H1 (cell line): ENCODE data around the gene GPR35. TPM values are rescaled to one million over a fixed set of nuclear protein-coding genes. Genes with fewer than 3 reads are reported as not detected.

Experiments used
- CTCF ChIA-PET: fragments of 300-600 bp; sonication (Branson Sonifier 250); formaldehyde crosslinking; loops from one replicate; lab custom pipeline; 2021; ENCODE audit not compliant: partially characterized antibody; lab: Charles Lee
- POLR2A ChIA-PET: fragments of 300-600 bp; sonication (Branson Sonifier 250); formaldehyde crosslinking; loops from one replicate; lab custom pipeline; 2021; ENCODE audit warnings: inconsistent platforms; ENCODE audit not compliant: partially characterized antibody; lab: Charles Lee
- DNase-seq, 2 experiments: peaks; one replicate each; pipeline versions ENCODE4 v3.0.0 to v3.0.0-alpha.2; 2010 to 2022; ENCODE audit warnings: low spot score in 2 of 2, low read depth in 1 of 2, mixed read lengths in 1 of 2
- FAIRE-seq: peaks from 2 replicates; lab custom pipeline; 2011; peaks lifted over from hg19 to GRCh38; lab: Jason Lieb, UNC
- H2AFZ ChIP-seq: 2 replicates; pipeline ENCODE4 v1.8.1; 2012; ENCODE audit warnings: low read length, inconsistent platforms
- H2AK5ac ChIP-seq: 2 replicates; pipeline ENCODE4 v1.6.1; 2013; ENCODE audit warnings: low read depth, low read length
- H2BK120ac ChIP-seq: replicated peaks from 2 replicates; pipeline ENCODE3; 2013; ENCODE audit warnings: low read depth, low read length, inconsistent platforms
- H2BK12ac ChIP-seq: 2 replicates; pipeline ENCODE4 v1.6.1; 2013; ENCODE audit warnings: low read depth, low read length
- H2BK15ac ChIP-seq: 2 replicates; pipeline ENCODE4 v1.6.1; 2013; ENCODE audit warnings: low read length
- H2BK20ac ChIP-seq: 2 replicates; pipeline ENCODE4 v1.6.1; 2013; ENCODE audit warnings: low read length
- H2BK5ac ChIP-seq: 2 replicates; pipeline ENCODE4 v1.6.1; 2013; ENCODE audit warnings: low read depth, low read length
- H3K14ac ChIP-seq: 2 replicates; pipeline ENCODE4 v1.6.1; 2013; ENCODE audit warnings: inconsistent platforms; ENCODE audit not compliant: insufficient read length
- H3K18ac ChIP-seq: 2 replicates; pipeline ENCODE4 v1.6.1; 2013; ENCODE audit warnings: low read length; ENCODE audit errors: extremely low read depth
- H3K23ac ChIP-seq: 2 replicates; pipeline ENCODE4 v1.6.1; 2013; ENCODE audit warnings: inconsistent platforms; ENCODE audit not compliant: insufficient read length
- H3K23me2 ChIP-seq: 2 replicates; pipeline ENCODE4 v1.6.1; 2013; ENCODE audit warnings: low read depth, low read length
- H3K27ac ChIP-seq: 2 replicates; pipeline ENCODE4 v1.6.1; 2011; ENCODE audit warnings: low read depth, low read length, inconsistent platforms
- H3K27me3 ChIP-seq, 4 experiments: replicated peaks in 1 of 4; 1 replicate in 1 of 4; 2 replicates in 3 of 4; pipeline versions ENCODE4 v1.6.1 to v1.8.1; 2011 to 2013; ENCODE audit warnings: low read length in 3 of 4, mild to moderate bottlenecking in 3 of 4, inconsistent platforms in 2 of 4, mixed read lengths in 2 of 4, moderate library complexity in 1 of 4; ENCODE audit not compliant: control insufficient read depth in 3 of 4, insufficient read depth in 3 of 4; ENCODE audit errors: extremely low read depth in 1 of 4
- H3K36me3 ChIP-seq, 4 experiments: 2 replicates each; pipeline versions ENCODE4 v1.6.1 to v1.8.1; 2011 to 2013; ENCODE audit warnings: mild to moderate bottlenecking in 4 of 4, low read length in 3 of 4, moderate library complexity in 2 of 4, control low read depth in 1 of 4, inconsistent platforms in 1 of 4; ENCODE audit not compliant: insufficient read depth in 4 of 4, control insufficient read depth in 2 of 4
- H3K4ac ChIP-seq: replicated peaks from 2 replicates; pipeline ENCODE3; 2013; ENCODE audit warnings: low read length, low read depth, mixed read lengths, inconsistent platforms; ENCODE audit not compliant: insufficient read length
- H3K4me1 ChIP-seq, 4 experiments: replicated peaks in 1 of 4; 1 replicate in 1 of 4; 2 replicates in 3 of 4; pipeline versions ENCODE4 v1.6.1 to v1.8.1; 2011 to 2013; ENCODE audit warnings: low read length in 3 of 4, inconsistent platforms in 2 of 4, mixed read lengths in 1 of 4; ENCODE audit not compliant: insufficient read depth in 4 of 4, control insufficient read depth in 3 of 4
- H3K4me2 ChIP-seq, 2 experiments: 2 replicates each; pipeline versions ENCODE4 v1.6.1 to v1.8.1; 2011 to 2013; ENCODE audit warnings: low read depth in 2 of 2, low read length in 2 of 2, control low read depth in 1 of 2, inconsistent platforms in 1 of 2, mild to moderate bottlenecking in 1 of 2; ENCODE audit not compliant: insufficient read depth in 1 of 2
- H3K4me3 ChIP-seq, 4 experiments: fragments of 200-600, 300-600 bp in 1 of 4; sonication (generic), shearing (Covaris generic), sonication (Bioruptor Twin) in 1 of 4; 2 replicates each; pipeline versions ENCODE4 v1.5.1 to v1.8.1; 2011 to 2016; ENCODE audit warnings: low read length in 4 of 4, low read depth in 3 of 4, control low read depth in 2 of 4, inconsistent platforms in 2 of 4, mild to moderate bottlenecking in 2 of 4, mixed read lengths in 1 of 4, moderate library complexity in 1 of 4; ENCODE audit not compliant: insufficient read depth in 2 of 4; ENCODE audit errors: extremely low read depth in 1 of 4
- H3K56ac ChIP-seq: replicated peaks from 2 replicates; pipeline ENCODE3; 2013; ENCODE audit warnings: low read depth, mild to moderate bottlenecking, mixed read lengths, low read length, inconsistent platforms; ENCODE audit not compliant: insufficient read length
- H3K79me1 ChIP-seq: 2 replicates; pipeline ENCODE4 v1.6.1; 2013; ENCODE audit warnings: low read depth, low read length, control low read depth
- H3K79me2 ChIP-seq, 2 experiments: 2 replicates each; pipeline versions ENCODE4 v1.6.1 to v1.8.1; 2012 to 2013; ENCODE audit warnings: low read length in 2 of 2, mild to moderate bottlenecking in 2 of 2, inconsistent platforms in 1 of 2; ENCODE audit not compliant: insufficient read depth in 2 of 2, control insufficient read depth in 1 of 2
- H3K9ac ChIP-seq, 4 experiments: replicated peaks in 1 of 4; 1 replicate in 1 of 4; 2 replicates in 3 of 4; pipeline versions ENCODE4 v1.6.1 to v1.8.1; 2011 to 2013; ENCODE audit warnings: low read depth in 3 of 4, low read length in 3 of 4, control low read depth in 2 of 4, mild to moderate bottlenecking in 2 of 4, moderate library complexity in 2 of 4, inconsistent platforms in 1 of 4; ENCODE audit errors: extremely low read depth in 1 of 4
- H3K9me3 ChIP-seq, 2 experiments: 2 replicates each; pipeline versions ENCODE4 v1.6.1 to v1.8.1; 2012 to 2013; ENCODE audit warnings: mild to moderate bottlenecking in 2 of 2, moderate library complexity in 2 of 2, control low read depth in 1 of 2, inconsistent platforms in 1 of 2, low read depth in 1 of 2, low read length in 1 of 2, mixed read lengths in 1 of 2; ENCODE audit not compliant: insufficient read depth in 2 of 2
- H4K20me1 ChIP-seq, 2 experiments: replicated peaks in 1 of 2; 2 replicates each; pipeline versions ENCODE3 to v1.8.1; 2011 to 2013; ENCODE audit warnings: inconsistent platforms in 2 of 2, low read length in 2 of 2, mild to moderate bottlenecking in 1 of 2; ENCODE audit not compliant: insufficient read depth in 2 of 2, control insufficient read depth in 1 of 2
- H4K5ac ChIP-seq: 2 replicates; pipeline ENCODE4 v1.6.1; 2013; ENCODE audit warnings: low read length, low read depth, mixed read lengths, inconsistent platforms; ENCODE audit not compliant: insufficient read length
- H4K8ac ChIP-seq: 2 replicates; pipeline ENCODE4 v1.8.0; 2013; ENCODE audit warnings: mild to moderate bottlenecking, moderate library complexity, low read length, inconsistent platforms; ENCODE audit not compliant: insufficient read depth; ENCODE audit errors: extremely low read depth
- H4K91ac ChIP-seq: replicated peaks from 2 replicates; pipeline ENCODE3; 2013; ENCODE audit warnings: low read length, mixed read lengths, inconsistent platforms; ENCODE audit not compliant: insufficient read length
- EP300 ChIP-seq, 2 experiments: IDR thresholded peaks; 1 replicate in 1 of 2; 2 replicates in 1 of 2; pipeline ENCODE4 v1.6.1; 2011 to 2012; ENCODE audit warnings: low read depth in 2 of 2, low read length in 2 of 2, mild to moderate bottlenecking in 2 of 2, borderline replicate concordance in 1 of 2, inconsistent platforms in 1 of 2, moderate library complexity in 1 of 2
- SUZ12 ChIP-seq: fragments of 200-600 bp; sonication (generic); IDR thresholded peaks from 2 replicates; pipeline ENCODE4 v1.6.1; 2012; ENCODE audit warnings: mild to moderate bottlenecking, inconsistent platforms, low read length, moderate library complexity, mixed read lengths
- WGBS, 2 experiments: shearing (Covaris generic) in 1 of 2; methylation state at CpG; one replicate each; pipeline versions ENCODE4 v1.1.6 to v1.1.7; 2013 to 2015; ENCODE audit warnings: low lambda C conversion rate in 2 of 2, mixed read lengths in 2 of 2, inconsistent platforms in 1 of 2, low coverage in 1 of 2, missing lambda C conversion rate in 1 of 2; ENCODE audit not compliant: insufficient replicate concordance in 2 of 2, insufficient coverage in 1 of 2, insufficient read length in 1 of 2; ENCODE audit errors: extremely low coverage in 1 of 2, missing lambda C conversion rate in 1 of 2; 5-methylcytosine and 5-hydroxymethylcytosine counted together
- polyA plus RNA-seq, 7 experiments: library from polyadenylated mRNA; depleted of rRNA in 3 of 7; stranded (reverse) in 5 of 7; unstranded in 2 of 7; fragments of >200 nt in 5 of 7; fragments of 200-250 nt in 2 of 7; gene quantifications; 1 replicate in 5 of 7; 2 replicates in 1 of 7; 4 replicates in 1 of 7; pipeline versions ENCODE4 v1.2.1 to v1.2.3, GENCODE V29; 2011 to 2013; ENCODE audit warnings: missing spikeins in 2 of 7, mixed read lengths in 2 of 7
- total RNA-seq: library from RNA; stranded (reverse); fragmentation: NEBNext Ultra II Directional; extraction: Animal tissue kit (Norgen Biotek cat#: 25700); gene quantifications from 2 replicates; pipeline ENCODE4 v1.2.1, GENCODE V29; 2021

The GPR35 gene
- total and polyA plus RNA-seq, 2 of the 8 experiments (the other 6 are each of a cell fraction or from before 2014, with no cell fraction given), result 0.47 TPM; not detected in 1

- Histone ChIP-seq H3K36me3 (no peaks in the 10 kb centered on the region), H2AK5ac (no peak overlapping the region), H3K27me3 (no peaks in the 10 kb centered on the region), H3K18ac (no peak overlapping the region), H3K9me3 (no peaks in the 10 kb centered on the region), H3K23me2 (no peaks in the 10 kb centered on the region), H3K4ac (no peak overlapping the region), H4K91ac (no peak overlapping the region), H3K79me2 (no peaks in the 10 kb centered on the region), H4K8ac (peak overlapping the region; percentile 25; the same call in 1 of the 2 replicates), H3K9ac (no peak overlapping the region)
- no peak for FAIRE-seq
- POLR2A ChIA-PET, result interaction anchor here (0.7 to 1.2 kb wide), 2 partner anchors 8 to 10 kb away, joined by 3 read pairs; partner anchors contain the start of genes CAPN10 and RNPEPL1
- WGBS, 2 experiments, result 90% methylated on average over 32 of the region's 32 CpGs; no CpG with 5 or more reads in 1 of the 2 experiments
- DNase-seq, result no peak
- no peak for TF ChIP-seq SUZ12
- no peak for TF ChIP-seq EP300 (IDR thresholded peaks at IDR 0.05; ENCODE audit: borderline replicate concordance in 1 of 2, low read depth in 2 of 2, low read length in 2 of 2)
- TF ChIP-seq, all 59 proteins: peak for 0
- Histone ChIP-seq H3K79me1 (peaks cover 4% of the 10 kb centered on the region), H2BK120ac (no peak overlapping the region), H3K56ac (no peak overlapping the region), H3K27ac (no peak overlapping the region), H3K4me3 (no peak overlapping the region), H4K5ac (no peak overlapping the region), H3K23ac (no peak overlapping the region), H2BK20ac (no peak overlapping the region), H3K14ac (no peak overlapping the region), H4K20me1 (peaks cover 8 to 21% of the 10 kb centered on the region in 2 experiments), H2BK5ac (no peak overlapping the region), H2BK15ac (no peak overlapping the region), H3K4me2 (no peak overlapping the region), H2BK12ac (no peak overlapping the region), H2AFZ (no peak overlapping the region), H3K4me1 (peaks cover 0 to 9% (median 0%) of the 10 kb centered on the region in 4 experiments; a peak in 2 of 7 replicates)
- CTCF ChIA-PET, result interaction anchor here (0.9 to 2.0 kb wide), 4 partner anchors 11 to 28 kb away, joined by 3 to 8 read pairs (median 3); no protein-coding TSS in a partner anchor
Measured at GRCh38 chr2:240576436-240577205, 48.7 kb upstream of the GPR35 start.
